Esophagus (tissue), 2 donors: Measurements from ENCODE around the gene WDR7. TPM values are rescaled to one million over a fixed set of nuclear protein-coding genes. Genes with fewer than 3 reads are reported as not detected.

Experiments
- H3K27ac ChIP-seq, 2 donors: one replicate each; pipeline ENCODE4 v1.5.1; 2013; ENCODE audit warnings: low read depth in 2 of 2, mild to moderate bottlenecking in 2 of 2, inconsistent platforms in 1 of 2, low read length in 1 of 2, moderate library complexity in 1 of 2
- H3K27me3 ChIP-seq, 2 donors: one replicate each; pipeline ENCODE4 v1.6.1; 2013; ENCODE audit warnings: low read length in 2 of 2, control low read depth in 1 of 2, mild to moderate bottlenecking in 1 of 2; ENCODE audit not compliant: insufficient read depth in 2 of 2, control insufficient read depth in 1 of 2
- H3K36me3 ChIP-seq, 2 donors: one replicate each; pipeline ENCODE4 v1.6.1; 2013; ENCODE audit warnings: low read length in 1 of 2; ENCODE audit not compliant: control insufficient read depth in 2 of 2, insufficient read depth in 2 of 2
- H3K4me1 ChIP-seq, 2 donors: one replicate each; pipeline ENCODE4 v1.6.1; 2013; ENCODE audit warnings: low read length in 1 of 2; ENCODE audit not compliant: control insufficient read depth in 2 of 2, insufficient read depth in 2 of 2
- H3K4me3 ChIP-seq, 2 donors: one replicate each; pipeline ENCODE4 v1.5.1; 2013; ENCODE audit warnings: low read length in 2 of 2, mild to moderate bottlenecking in 2 of 2, low read depth in 1 of 2, moderate library complexity in 1 of 2
- H3K9me3 ChIP-seq, 2 donors: one replicate each; pipeline ENCODE4 v1.6.1; 2013; ENCODE audit warnings: mild to moderate bottlenecking in 2 of 2, low read depth in 1 of 2, low read length in 1 of 2, moderate library complexity in 1 of 2; ENCODE audit not compliant: control insufficient read depth in 2 of 2, insufficient read depth in 1 of 2
- WGBS, 2 donors: extraction: QIAGEN DNeasy Blood & Tissue Kit; methylation state at CpG; one replicate each; pipeline ENCODE4 v1.1.7; 2013; 5-methylcytosine and 5-hydroxymethylcytosine counted together
- polyA plus RNA-seq, 2 donors: library from polyadenylated mRNA; stranded (reverse); fragments of 200-250 nt; gene quantifications; one replicate each; pipeline ENCODE4 v1.2.3, GENCODE V29; 2013
- donor health status: healthy with polysubstance abuse.
- donor health status: Bipolar disorder and iron deficiency.

The WDR7 gene
- polyA plus RNA-seq, 2 donors: 2.2 to 2.8 TPM

DNA sequence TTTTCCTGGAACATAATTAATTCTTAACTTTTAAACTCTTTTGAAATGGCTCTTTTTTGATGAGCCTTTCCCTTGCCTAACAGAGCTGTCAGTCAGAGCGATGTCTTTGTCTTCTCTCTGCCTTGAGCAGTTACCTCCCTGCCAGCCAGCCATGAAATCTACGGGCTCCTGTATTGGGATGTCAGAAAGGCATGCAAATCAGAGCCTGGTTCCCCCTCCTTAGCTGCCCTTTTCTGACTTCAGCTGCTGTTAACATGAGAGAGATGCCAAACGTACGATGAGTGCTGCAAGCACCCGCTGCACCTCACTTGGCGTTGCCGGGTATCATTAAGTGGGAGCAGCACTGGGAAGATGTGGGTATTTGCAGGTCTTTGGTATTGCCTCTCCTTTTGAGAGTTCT, 364.3 kb downstream of the WDR7 start:
- Histone ChIP-seq H3K9me3 (no peaks in the 10 kb centered on the region), H3K4me1 (no peaks in the 10 kb centered on the region), H3K36me3 (no peaks in the 10 kb centered on the region), H3K27ac (no peak overlapping the region), H3K27me3 (no peaks in the 10 kb centered on the region), H3K4me3 (no peak overlapping the region)
- WGBS, 2 donors: 94% methylated on average over 7 of the region's 7 CpGs

DNA sequence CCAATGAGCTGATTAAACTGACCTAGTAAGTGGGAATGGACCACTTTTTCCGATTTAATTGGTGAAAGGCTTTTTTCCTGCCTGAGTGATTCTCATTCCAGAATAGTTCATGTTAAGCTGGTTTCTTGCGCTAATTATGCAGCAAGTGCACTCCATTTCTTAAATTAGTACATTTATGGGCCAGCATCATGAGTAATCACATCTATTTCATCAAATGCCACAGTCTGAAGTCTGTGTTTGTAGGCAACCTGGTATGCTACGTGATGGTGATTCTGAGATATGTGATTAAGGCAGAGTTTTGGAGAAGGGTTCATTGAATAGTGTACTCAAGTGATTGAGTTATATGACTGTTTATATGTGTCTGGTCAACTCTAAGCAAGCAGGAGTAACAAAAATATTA, 367.7 kb downstream of the WDR7 start:
- WGBS, 2 donors: 88 to 98% methylated on average over 3 of the region's 3 CpGs

DNA sequence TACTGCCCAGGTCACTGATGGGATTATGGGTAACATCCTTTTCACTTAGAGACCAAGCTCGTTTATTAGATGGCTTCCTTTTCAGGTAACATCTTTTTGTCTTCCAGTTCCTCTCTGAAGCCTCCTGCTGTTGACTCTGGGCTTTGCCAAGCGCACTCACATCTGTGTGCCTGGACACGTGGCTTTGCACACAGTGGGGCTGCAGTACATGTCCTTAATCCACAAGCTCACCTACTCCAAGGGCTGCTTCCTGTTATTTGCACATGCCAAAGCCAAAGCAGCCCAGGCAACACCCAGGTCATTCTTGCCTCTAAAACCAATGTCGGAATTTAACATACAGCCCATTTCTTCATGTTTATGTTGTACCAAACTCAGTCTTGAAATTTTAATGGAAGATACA, 371.6 kb downstream of the WDR7 start:
- Histone ChIP-seq H3K4me3 (no peak overlapping the region), H3K27ac (no peak overlapping the region), H3K9me3 (no peaks in the 10 kb centered on the region), H3K27me3 (no peaks in the 10 kb centered on the region), H3K36me3 (peaks cover 5 to 10% of the 10 kb centered on the region in 2 donors), H3K4me1 (no peaks in the 10 kb centered on the region)
- 86 to 90% methylated on average over 4 of the region's 4 CpGs for WGBS, 2 donors

More for the DNA sequence above, 367.7 kb downstream of the WDR7 start:
- Histone ChIP-seq H3K4me3 (no peak overlapping the region), H3K27ac (no peak overlapping the region), H3K27me3 (no peaks in the 10 kb centered on the region), H3K9me3 (no peaks in the 10 kb centered on the region), H3K36me3 (peaks cover 0 to 2% of the 10 kb centered on the region in 2 donors), H3K4me1 (no peaks in the 10 kb centered on the region)

DNA sequence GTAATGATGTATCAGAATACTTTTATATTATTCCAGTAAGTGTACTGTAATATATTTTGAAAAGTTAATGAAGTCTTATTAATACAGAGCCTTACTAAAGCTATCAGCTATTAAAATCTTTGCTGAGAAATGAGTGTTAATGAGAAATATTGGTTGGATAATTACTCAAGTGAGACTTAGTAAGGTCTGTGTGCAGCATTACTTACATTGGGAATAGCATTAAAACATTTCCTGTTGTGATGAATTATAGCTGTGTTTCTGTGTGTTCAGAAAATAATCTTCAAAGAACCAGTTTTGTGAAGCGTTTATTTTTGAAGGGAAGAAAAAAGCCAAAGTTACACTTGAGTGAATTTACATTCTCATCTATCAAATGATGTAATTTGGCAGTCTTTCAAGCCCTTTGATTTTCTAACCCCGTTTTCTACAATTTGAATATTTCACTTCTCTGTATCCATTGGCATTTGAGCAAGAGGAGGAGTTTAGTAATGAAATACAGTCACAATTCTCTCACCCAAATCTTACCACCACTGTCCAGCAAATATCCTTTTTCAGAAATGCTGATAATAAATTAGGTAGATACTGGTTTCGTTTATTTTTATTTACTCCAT, 372.2 kb downstream of the WDR7 start:
- WGBS, 2 donors: 35 to 43% methylated on average over 3 of the region's 3 CpGs
- peaks cover 5 to 10% of the 10 kb centered on the region in 2 donors for H3K36me3 ChIP-seq
- no peaks in the 10 kb centered on the region for H3K27me3 ChIP-seq
- H3K4me1 ChIP-seq: no peaks in the 10 kb centered on the region
- H3K9me3 ChIP-seq: no peaks in the 10 kb centered on the region
- no peak overlapping the region for H3K27ac ChIP-seq
- no peak overlapping the region for H3K4me3 ChIP-seq

DNA sequence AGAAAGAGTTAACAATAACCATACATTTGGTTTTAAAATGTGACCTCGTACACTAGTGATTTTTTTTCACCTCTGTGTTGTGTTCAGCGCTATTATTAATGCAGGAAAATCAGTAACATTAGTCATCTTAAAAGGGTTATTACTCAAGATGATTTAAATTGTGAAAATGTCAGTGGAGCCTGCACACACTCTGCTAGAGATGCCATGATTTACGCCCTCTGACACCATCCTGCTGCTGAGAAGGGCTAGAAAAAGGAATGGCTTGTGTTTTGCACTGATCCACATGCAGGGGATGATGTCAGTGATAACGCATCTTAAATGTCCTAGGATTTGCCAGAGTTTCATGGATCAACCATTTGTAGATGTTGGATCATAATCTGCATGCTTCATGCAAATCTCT, 374.4 kb downstream of the WDR7 start:
- WGBS, 2 donors: 86% methylated on average over 4 of the region's 4 CpGs
- Histone ChIP-seq H3K27me3 (no peaks in the 10 kb centered on the region), H3K4me1 (no peaks in the 10 kb centered on the region), H3K36me3 (peaks cover 5 to 13% of the 10 kb centered on the region in 2 donors), H3K27ac (no peak overlapping the region), H3K4me3 (no peak overlapping the region), H3K9me3 (no peaks in the 10 kb centered on the region)

DNA sequence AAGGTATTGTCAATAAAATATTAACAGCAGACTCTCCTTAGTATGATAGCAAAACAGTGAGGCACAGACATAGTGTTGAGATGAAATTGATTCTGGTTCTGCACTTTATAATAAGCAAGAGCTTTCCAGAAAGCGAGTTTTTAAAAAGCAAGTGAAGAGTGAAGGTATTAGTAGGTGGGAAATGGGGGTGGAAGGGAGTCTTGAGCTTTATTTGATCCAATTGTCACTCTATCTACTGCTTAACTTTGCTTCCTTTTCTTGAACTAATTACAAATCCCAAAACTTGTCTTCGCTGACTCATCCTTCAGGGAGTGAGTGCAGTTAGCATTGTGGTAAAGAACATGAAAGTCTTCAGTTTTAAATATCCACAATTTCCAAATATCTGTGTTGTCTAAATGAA, 375.2 kb downstream of the WDR7 start:
- peaks cover 5 to 11% of the 10 kb centered on the region in 2 donors for H3K36me3 ChIP-seq
- 95 to 96% methylated on average over 2 of the region's 2 CpGs for WGBS, 2 donors
- no peaks in the 10 kb centered on the region for H3K9me3 ChIP-seq

DNA sequence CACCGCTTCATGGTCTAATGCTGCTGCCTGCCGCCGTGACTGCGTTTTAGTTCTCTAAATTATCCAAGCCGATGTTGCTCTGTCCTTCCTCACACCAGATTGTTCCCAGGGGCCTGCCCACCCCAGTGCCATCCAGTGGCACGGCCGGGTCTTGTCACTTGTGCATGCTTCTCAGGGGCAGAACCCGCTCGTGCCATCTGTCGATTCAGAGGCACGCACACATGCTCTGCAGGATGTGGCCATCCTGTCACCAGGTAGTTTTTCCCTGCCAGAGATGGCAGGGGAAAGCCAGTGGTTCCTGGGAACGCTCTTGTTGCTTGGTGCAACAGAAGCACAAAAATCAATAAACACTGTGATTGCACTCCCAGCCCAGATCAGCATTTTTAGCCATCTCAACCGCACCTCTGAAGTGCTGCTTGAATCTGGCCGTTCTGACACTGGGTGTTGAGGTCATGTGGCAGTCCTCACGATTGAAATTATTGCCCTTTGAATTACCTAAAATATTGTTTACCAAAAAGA, 376.1 kb downstream of the WDR7 start:
- Histone ChIP-seq H3K27me3 (no peaks in the 10 kb centered on the region), H3K36me3 (peaks cover 5 to 11% of the 10 kb centered on the region in 2 donors), H3K27ac (no peak overlapping the region), H3K4me3 (no peak overlapping the region), H3K4me1 (no peaks in the 10 kb centered on the region), H3K9me3 (no peaks in the 10 kb centered on the region)
- 87 to 91% methylated on average over 15 of the region's 15 CpGs for WGBS, 2 donors

More for the DNA sequence above, 375.2 kb downstream of the WDR7 start:
- no peak overlapping the region for H3K4me3 ChIP-seq
- no peak overlapping the region for H3K27ac ChIP-seq
- no peaks in the 10 kb centered on the region for H3K27me3 ChIP-seq
- H3K4me1 ChIP-seq: no peaks in the 10 kb centered on the region

DNA sequence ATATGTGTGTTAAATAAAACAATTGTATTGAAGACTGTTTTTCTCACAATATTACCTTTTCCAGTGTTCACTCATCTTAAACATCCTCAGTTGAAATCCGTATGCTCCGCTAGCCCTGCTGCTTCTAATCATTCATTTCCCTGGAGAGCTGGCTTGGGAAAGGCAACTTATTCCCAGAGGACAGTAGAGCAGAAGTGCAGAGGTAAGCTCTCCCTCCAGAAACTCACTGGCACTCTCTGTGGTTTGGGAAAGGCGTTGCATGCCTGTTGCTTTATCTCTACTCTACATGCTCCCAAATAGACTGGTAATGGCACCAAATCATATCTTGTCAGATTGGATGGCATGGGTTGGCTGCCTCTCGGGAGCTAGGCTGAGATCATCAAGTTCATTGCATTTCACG, 378.6 kb downstream of the WDR7 start:
- Histone ChIP-seq H3K27me3 (no peaks in the 10 kb centered on the region), H3K27ac (no peak overlapping the region), H3K36me3 (peaks cover 5 to 11% of the 10 kb centered on the region in 2 donors), H3K4me3 (no peak overlapping the region), H3K9me3 (no peaks in the 10 kb centered on the region), H3K4me1 (no peaks in the 10 kb centered on the region)
- WGBS, 2 donors: 96 to 97% methylated on average over 5 of the region's 5 CpGs

DNA sequence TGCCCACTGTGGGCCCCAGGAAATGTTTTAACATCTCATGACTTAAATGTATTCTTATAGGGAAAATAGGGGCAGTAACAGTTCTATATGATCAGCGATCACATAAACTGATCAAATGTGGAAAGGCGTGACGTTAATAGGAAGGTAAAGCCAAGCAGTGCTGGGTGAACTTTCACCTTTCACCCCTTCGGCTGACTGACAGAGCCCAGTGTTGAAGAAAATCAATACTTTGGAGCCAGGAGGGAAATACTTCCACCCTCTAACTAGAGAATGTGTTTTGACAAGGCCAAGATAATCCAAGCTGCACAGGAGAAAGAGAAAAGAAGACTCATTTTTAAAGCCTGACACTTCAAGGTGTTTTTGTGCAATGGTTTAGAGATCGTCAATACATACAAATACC, 379.3 kb downstream of the WDR7 start:
- peaks cover 5 to 11% of the 10 kb centered on the region in 2 donors for H3K36me3 ChIP-seq
- no peaks in the 10 kb centered on the region for H3K27me3 ChIP-seq
- WGBS, 2 donors: 90 to 93% methylated on average over 5 of the region's 5 CpGs
- no peaks in the 10 kb centered on the region for H3K4me1 ChIP-seq
- no peaks in the 10 kb centered on the region for H3K9me3 ChIP-seq
- no peak overlapping the region for H3K4me3 ChIP-seq
- no peak overlapping the region for H3K27ac ChIP-seq

DNA sequence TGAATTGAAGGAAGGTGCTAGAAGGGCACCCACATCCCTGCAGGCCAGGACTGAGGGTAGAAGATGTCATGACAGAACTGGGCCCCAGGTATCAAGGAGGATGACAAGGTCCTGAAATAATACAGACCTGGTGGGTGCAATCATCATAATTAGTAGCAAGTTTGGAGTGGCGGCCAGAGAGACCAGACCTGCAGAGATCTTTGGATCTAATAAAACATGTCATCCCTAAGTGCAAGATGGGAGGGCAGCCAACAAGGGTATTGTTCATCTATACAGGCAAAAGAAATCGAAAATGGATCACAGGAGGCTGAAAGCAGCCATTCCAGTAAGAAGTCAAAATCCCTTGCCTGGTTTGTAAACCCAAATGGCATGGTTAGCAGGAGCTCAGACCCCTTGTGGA, 384.4 kb downstream of the WDR7 start:
- WGBS, 2 donors: 89 to 97% methylated on average over 2 of the region's 2 CpGs

More for the DNA sequence above, 384.4 kb downstream of the WDR7 start:
- Histone ChIP-seq H3K9me3 (no peaks in the 10 kb centered on the region), H3K27me3 (no peaks in the 10 kb centered on the region), H3K4me1 (no peaks in the 10 kb centered on the region), H3K27ac (no peak overlapping the region), H3K4me3 (no peak overlapping the region), H3K36me3 (no peaks in the 10 kb centered on the region)
